ENCODE measurements around the gene GLIPR1L2.

- TF ChIP-seq CTCF (IDR thresholded peaks at IDR 0.05; ENCODE audit: low read depth, low read length, poor library complexity, severe bottlenecking): no peak
- TF ChIP-seq EZH2phosphoT487 (IDR thresholded peaks at IDR 0.05; ENCODE audit: borderline replicate concordance, low read length): no peak
Observed at GRCh38 chr12:75479963-75480461, 89.1 kb downstream of the GLIPR1L2 start.

Data from DOHH2 (cell line).